ENCODE data around the gene KCNQ1OT1. TPM values are rescaled to one million over a fixed set of nuclear protein-coding genes. Genes with fewer than 3 reads are reported as not detected.

KCNQ1OT1 gene
- total and polyA plus RNA-seq, 2 of the 4 experiments (the other 2 are of a cell fraction), result 0.14 to 2.0 TPM

DNA sequence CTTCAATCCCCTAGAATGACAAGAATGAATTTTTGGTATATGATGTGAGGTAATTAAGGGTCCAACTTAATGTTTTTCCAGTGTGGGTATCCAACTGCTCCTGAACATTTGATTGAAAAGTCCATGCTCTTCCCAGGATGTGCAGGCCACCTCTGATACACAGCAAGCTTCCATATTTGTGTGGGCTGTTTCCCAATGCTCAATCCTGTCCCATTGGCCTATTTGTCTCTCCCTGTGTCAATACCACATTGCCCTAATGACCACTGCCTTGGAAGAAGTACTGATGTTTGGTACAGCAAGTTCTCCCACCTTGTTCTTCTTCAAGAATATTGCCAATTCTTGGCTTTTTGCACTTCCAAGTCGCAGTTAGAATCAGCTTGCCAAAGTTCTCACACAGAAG is 42.9 kb downstream of the KCNQ1OT1 start:
- Histone ChIP-seq H3K9me1 (ENCODE audit: insufficient read depth, low read length) (no peaks in the 10 kb centered on the region), H3K79me1 (ENCODE audit: low read depth in 1 of 2, low read length in 2 of 2) (peaks cover 0 to 3% of the 10 kb centered on the region in 2 experiments; a peak in 1 of 4 replicates), H2BK15ac (ENCODE audit: low read depth, low read length) (no peak overlapping the region), H3K4ac (ENCODE audit: low read depth, low read length) (no peak overlapping the region), H3K23ac (ENCODE audit: low read depth, low read length) (no peak overlapping the region), H3K4me1 (ENCODE audit: control insufficient read depth, insufficient read depth, low read length) (no peaks in the 10 kb centered on the region), H2AFZ (replicated peaks; ENCODE audit: low read length, poor library complexity) (no peak overlapping the region), H2AK9ac (replicated peaks; ENCODE audit: low read depth, low read length, poor library complexity) (no peak overlapping the region), H3K4me2 (ENCODE audit: low read depth, low read length) (no peak overlapping the region), H3K9ac (ENCODE audit: low read depth, low read length) (no peak overlapping the region), H3K9me3 (ENCODE audit: control insufficient read depth, insufficient read depth, low read length) (peaks cover 70% of the 10 kb centered on the region), H3K18ac (ENCODE audit: low read depth, low read length) (no peak overlapping the region), H2AK5ac (ENCODE audit: low read depth, low read length) (no peak overlapping the region), H2BK120ac (ENCODE audit: low read depth, low read length) (no peak overlapping the region), H4K91ac (ENCODE audit: insufficient read depth, low read depth, low read length) (no peak overlapping the region), H3K36me3 (ENCODE audit: control insufficient read depth, insufficient read depth, low read length) (0 out of 2 replicates have a peak, but pooled peaks cover 2% of the 10 kb centered on the region), H4K5ac (ENCODE audit: low read depth, low read length) (no peak overlapping the region), H2BK5ac (ENCODE audit: low read depth, low read length, poor library complexity, severe bottlenecking) (no peak overlapping the region), H3K27ac (ENCODE audit: insufficient read depth, low read length) (no peak overlapping the region), H2BK20ac (ENCODE audit: low read depth, low read length) (no peak overlapping the region), H3K56ac (ENCODE audit: extremely low read depth, insufficient read depth, low read length) (no peak overlapping the region), H3K14ac (replicated peaks; ENCODE audit: low read depth, low read length) (no peak overlapping the region), H3K4me3 (ENCODE audit: insufficient read depth, low read depth, low read length) (no peak overlapping the region), H3K27me3 (ENCODE audit: control insufficient read depth, insufficient read depth, low read length) (peaks cover 13% of the 10 kb centered on the region; the same call in 1 of the 2 replicates), H4K8ac (ENCODE audit: low read depth in 2 of 2, low read length in 2 of 2) (no peak overlapping the region), H4K20me1 (ENCODE audit: insufficient read depth, low read length) (no peaks in the 10 kb centered on the region; the same call in 1 of the 2 replicates)
- CTCF ChIA-PET, result no interaction called here
- in situ Hi-C loops (cut with MboI; ENCODE audit: low sequenced_read_pairs), result no loop called here
- no CpG with 5 or more reads among the region's 1 CpG for WGBS, 2 experiments (ENCODE audit: extremely low coverage in 2 of 2, insufficient read length in 1 of 2)
- TF ChIP-seq CHD1 (IDR thresholded peaks at IDR 0.05; ENCODE audit: low read depth, low read length) (no peak), RAD21 (IDR thresholded peaks at IDR 0.05; ENCODE audit: low read length) (no peak), MAFK (IDR thresholded peaks at IDR 0.05; ENCODE audit: low read depth, low read length) (no peak), POLR2A (IDR thresholded peaks at IDR 0.05; ENCODE audit: low read depth, low read length) (no peak), BHLHE40 (IDR thresholded peaks at IDR 0.05; ENCODE audit: low read depth, low read length) (no peak), RCOR1 (IDR thresholded peaks at IDR 0.05; ENCODE audit: insufficient replicate concordance, low read length) (no peak), CEBPB (IDR thresholded peaks at IDR 0.05; ENCODE audit: low read depth, low read length) (no peak), SMC3 (IDR thresholded peaks at IDR 0.05; ENCODE audit: low read depth, low read length) (no peak), MXI1 (IDR thresholded peaks at IDR 0.05; ENCODE audit: borderline replicate concordance, low read depth, low read length) (no peak), RFX5 (IDR thresholded peaks at IDR 0.05; ENCODE audit: low read depth, low read length) (no peak), NFE2L2 (IDR thresholded peaks at IDR 0.05; ENCODE audit: low read depth, low read length) (no peak)
- TF ChIP-seq, protein P1, sequence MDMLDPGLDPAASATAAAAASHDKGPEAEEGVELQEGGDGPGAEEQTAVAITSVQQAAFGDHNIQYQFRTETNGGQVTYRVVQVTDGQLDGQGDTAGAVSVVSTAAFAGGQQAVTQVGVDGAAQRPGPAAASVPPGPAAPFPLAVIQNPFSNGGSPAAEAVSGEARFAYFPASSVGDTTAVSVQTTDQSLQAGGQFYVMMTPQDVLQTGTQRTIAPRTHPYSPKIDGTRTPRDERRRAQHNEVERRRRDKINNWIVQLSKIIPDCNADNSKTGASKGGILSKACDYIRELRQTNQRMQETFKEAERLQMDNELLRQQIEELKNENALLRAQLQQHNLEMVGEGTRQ (IDR thresholded peaks at IDR 0.05; ENCODE audit: low read depth, low read length), result no peak
- TF ChIP-seq, protein P2, sequence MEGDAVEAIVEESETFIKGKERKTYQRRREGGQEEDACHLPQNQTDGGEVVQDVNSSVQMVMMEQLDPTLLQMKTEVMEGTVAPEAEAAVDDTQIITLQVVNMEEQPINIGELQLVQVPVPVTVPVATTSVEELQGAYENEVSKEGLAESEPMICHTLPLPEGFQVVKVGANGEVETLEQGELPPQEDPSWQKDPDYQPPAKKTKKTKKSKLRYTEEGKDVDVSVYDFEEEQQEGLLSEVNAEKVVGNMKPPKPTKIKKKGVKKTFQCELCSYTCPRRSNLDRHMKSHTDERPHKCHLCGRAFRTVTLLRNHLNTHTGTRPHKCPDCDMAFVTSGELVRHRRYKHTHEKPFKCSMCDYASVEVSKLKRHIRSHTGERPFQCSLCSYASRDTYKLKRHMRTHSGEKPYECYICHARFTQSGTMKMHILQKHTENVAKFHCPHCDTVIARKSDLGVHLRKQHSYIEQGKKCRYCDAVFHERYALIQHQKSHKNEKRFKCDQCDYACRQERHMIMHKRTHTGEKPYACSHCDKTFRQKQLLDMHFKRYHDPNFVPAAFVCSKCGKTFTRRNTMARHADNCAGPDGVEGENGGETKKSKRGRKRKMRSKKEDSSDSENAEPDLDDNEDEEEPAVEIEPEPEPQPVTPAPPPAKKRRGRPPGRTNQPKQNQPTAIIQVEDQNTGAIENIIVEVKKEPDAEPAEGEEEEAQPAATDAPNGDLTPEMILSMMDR (conservative IDR thresholded peaks at IDR 0.05; ENCODE audit: low read depth, low read length), result no peak
- TF ChIP-seq, protein P3, sequence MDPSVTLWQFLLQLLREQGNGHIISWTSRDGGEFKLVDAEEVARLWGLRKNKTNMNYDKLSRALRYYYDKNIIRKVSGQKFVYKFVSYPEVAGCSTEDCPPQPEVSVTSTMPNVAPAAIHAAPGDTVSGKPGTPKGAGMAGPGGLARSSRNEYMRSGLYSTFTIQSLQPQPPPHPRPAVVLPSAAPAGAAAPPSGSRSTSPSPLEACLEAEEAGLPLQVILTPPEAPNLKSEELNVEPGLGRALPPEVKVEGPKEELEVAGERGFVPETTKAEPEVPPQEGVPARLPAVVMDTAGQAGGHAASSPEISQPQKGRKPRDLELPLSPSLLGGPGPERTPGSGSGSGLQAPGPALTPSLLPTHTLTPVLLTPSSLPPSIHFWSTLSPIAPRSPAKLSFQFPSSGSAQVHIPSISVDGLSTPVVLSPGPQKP (IDR thresholded peaks at IDR 0.05; ENCODE audit: borderline replicate concordance, low read depth, low read length), result no peak
- no peak for DNase-seq
- intact Hi-C loops (cut with micrococcal nuclease), result no loop called here
- BruUV-seq (replicated peaks), result no TSS peak
- POLR2A ChIA-PET (ENCODE audit: unreplicated experiment), result no interaction called here
- dilution Hi-C loops (cut with HindIII; ENCODE audit: low sequenced_read_pairs, unreplicated experiment), result no loop called here
- ATAC-seq (ENCODE audit: low read depth), result no peak
